HEK293 (cell line): ENCODE results near the gene ARHGAP42.

ENCODE experiments used
- CTCF ChIP-seq: fragments of 450-650 bp; formaldehyde crosslinking; IDR thresholded peaks from 2 replicates; pipeline ENCODE4 v1.5.1; 2016; ENCODE audit warnings: missing biosample characterization, missing genetic modification characterization
- GFI1B ChIP-seq: fragments of 450-650 bp; formaldehyde crosslinking; IDR thresholded peaks from 2 replicates; pipeline ENCODE4 v1.5.1; 2016; ENCODE audit warnings: missing biosample characterization, missing genetic modification characterization

- no peak for TF ChIP-seq GFI1B
- TF ChIP-seq CTCF (tag by site-specific recombination) = no peak
Measured at GRCh38 chr11:100991541-100991940, 304.5 kb downstream of the ARHGAP42 start.
